ENCODE data around the gene PPP1R13L.

GRCh38 chr19:45439190-45439568, 34.3 kb upstream of the PPP1R13L start:
- no peak for TF ChIP-seq POLR2A (IDR thresholded peaks at IDR 0.05)
- no peak for TF ChIP-seq CTCF (IDR thresholded peaks at IDR 0.05)
